Neural progenitor cell (in vitro differentiated cells): ENCODE data around the gene TNF.

Experiments
- CTCF ChIP-seq: fragments of 200-600 bp; sonication (generic); IDR thresholded peaks from 2 replicates; pipeline ENCODE4 v1.5.1; 2017; ENCODE audit warnings: antibody characterized with exemption, mild to moderate bottlenecking
- EZH2 ChIP-seq: fragments of 200-600 bp; sonication (generic); IDR thresholded peaks from 2 replicates; pipeline ENCODE4 v1.6.1; 2017; ENCODE audit warnings: antibody characterized with exemption, mild to moderate bottlenecking, moderate library complexity

GRCh38 chr6:31626952-31627351 is 51.6 kb downstream of the TNF start:
- TF ChIP-seq CTCF: no peak
- no peak for TF ChIP-seq EZH2
